HG03442 (cell line): ENCODE measurements around the gene FRY.

Source experiments
- ATAC-seq: cut with Tn5 transposase; IDR thresholded peaks from one replicate; pipeline ENCODE4 v1.9.1; 2021; ENCODE audit warnings: mild to moderate bottlenecking, moderate library complexity; ENCODE audit not compliant: unreplicated experiment

Gene FRY

DNA sequence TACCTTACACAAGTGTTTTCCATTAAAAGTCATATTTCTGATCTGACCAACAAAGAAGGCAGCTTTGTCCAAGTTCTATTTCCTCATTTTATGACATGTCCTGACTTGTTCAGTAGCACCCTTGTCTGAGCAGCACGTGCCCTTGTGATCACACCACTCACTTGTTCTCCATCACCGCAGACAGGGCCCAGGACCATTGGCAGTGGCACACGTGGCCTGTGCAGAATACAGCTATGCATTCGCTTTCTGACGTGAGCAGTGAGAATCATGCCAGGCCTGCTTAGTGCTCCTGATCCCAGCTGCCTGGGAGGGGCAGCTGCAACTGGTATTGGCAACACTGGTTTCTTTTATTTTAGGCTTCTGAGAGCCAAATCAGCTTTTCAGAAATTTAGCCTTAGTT, 134.2 kb downstream of the FRY start:
- no peak for ATAC-seq

DNA sequence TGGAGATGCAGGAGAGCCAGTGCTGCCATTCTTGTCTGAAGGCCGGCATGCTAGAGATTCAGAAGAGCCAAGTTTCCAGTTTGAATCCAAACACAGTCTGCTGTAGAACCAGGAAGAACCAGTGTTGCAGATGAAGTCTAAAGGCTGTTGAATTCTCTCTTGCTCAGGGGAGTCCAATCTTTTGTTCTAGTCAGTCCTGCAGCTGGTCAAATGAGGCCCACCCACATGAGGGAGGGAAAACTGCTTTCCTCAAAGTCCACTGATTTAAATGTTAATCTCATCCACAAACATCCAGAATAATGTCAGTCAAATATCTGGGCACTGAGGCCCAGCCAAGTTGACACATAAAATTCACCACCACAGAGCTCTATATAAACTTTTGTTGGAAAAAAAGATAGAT, 136.6 kb downstream of the FRY start:
- no peak for ATAC-seq

DNA sequence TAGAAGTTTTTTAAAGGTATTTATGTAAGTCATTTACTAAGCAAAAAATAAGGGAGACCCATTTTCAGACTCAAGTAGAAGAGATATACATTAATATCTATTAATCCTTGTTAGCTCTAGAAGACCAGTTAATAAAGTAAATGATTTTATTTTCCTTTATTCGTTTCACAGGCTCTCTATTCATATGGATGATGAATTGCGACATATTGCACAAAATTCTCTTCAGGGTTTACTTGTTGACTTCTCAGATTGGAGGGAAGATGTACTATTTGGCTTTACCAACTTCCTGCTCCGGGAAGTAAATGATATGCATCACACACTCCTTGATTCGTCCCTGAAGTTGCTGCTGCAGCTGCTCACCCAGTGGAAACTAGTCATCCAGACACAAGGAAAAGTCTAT, 139.3 kb downstream of the FRY start:
- no peak for ATAC-seq

DNA sequence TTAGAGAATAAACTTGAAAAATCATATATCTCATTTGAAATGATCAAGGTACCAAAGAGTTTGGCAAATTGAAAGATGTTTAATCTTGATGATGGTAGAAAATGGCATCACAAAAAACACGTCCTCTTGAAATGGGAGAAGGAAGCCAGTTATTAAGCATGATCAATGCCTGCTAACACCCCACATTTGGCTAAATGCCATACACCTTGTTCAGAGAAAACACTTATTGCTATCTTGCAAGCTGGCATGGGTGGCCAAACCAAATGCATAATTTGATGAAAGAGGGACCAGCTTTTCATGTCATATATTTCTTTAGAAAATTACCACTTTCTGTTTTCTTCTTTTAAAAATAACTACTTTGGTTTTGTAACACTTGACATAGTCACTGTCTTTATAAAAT, 142.3 kb downstream of the FRY start:
- no peak for ATAC-seq

DNA sequence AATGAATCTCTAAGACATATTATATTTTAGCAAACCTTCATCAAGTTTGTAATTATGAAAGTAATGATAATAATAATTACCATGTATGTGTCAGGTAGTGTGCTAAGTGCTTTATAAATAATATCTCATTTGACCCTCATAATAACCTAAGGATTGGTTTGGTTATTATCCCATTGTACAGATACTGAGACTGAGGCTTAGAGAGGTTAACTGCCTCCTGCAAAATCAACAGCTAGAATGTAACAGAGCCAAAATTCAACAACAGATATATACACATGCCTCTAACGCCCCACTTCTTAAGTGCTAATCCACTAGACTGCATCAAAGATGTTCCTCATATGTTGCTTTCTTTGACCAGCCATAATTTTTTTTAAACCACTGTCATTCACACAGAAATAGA, 142.8 kb downstream of the FRY start:
- ATAC-seq: no peak

DNA sequence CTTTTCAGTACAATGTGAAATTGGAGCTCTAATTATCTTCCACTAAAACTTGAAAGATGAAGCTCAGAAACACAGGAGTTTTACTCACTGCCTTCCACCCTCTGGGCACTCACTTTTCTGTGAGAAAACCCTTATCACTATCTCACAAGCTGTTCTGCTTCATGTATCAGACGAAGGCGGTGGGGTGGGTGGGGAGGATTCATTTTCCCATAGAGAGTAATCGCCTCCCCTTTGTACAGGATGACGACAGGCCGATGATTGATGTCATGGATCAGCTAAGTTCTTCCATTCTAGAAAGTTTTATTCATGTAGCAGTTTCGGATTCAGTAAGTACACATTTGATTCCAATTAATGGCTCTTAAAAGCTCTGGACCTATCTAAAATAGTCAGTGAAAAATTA, 143.7 kb downstream of the FRY start:
- ATAC-seq: no peak

DNA sequence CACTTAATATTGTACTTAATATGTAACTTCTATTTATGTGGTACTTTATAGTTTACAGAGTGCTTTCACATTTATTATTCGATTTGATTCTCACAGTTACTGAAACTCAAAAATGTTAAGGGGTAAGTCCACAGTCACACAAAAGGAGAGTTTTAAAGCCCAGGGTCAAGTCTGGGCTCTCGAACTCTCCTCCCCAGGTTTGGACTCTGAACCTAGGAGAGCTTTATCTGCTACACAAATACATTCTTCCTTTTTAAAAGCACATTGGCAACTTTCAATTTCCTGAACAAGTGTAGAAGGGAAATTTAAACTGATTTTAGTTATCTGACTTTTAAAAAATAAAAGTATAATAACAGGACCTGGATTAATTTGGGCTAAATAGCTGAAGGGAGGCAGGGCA, 144.4 kb downstream of the FRY start:
- ATAC-seq: no peak

DNA sequence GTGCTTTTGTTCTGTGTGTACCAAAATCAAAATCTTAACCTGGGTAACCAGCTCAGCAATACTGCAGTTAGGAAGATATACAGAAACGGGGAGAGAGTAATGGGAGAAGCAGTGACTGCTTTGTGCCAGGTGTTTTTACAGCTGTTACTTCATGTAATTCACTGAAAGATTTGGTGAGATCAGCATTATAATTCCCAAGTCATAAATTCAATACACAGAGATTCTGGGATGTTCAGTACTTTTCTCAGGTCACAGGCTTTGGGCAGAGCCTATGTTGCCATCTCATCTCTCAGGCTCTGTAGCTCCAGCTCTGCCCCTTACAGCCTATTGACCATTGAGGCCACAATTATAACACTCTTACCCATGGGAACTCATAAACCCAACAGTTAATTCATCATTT, 145.1 kb downstream of the FRY start:
- no peak for ATAC-seq

DNA sequence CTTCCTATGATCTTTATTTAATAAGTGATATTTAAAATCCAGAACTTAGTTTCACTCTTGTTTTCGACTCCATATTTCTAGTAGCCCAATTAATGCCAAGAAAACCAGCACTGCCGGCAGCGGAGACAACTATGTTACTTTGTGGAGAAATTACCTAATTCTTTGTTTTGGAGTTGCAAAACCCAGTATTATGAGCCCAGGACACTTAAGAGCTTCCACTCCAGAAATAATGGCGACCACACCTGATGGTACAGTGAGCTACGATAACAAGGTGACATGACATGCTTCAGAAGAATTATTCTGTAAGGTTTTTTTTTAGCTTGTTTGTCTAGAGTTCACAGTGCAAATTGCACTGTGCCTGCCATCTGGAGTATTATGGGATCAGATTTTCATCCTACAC, 147.2 kb downstream of the FRY start:
- no peak for ATAC-seq

DNA sequence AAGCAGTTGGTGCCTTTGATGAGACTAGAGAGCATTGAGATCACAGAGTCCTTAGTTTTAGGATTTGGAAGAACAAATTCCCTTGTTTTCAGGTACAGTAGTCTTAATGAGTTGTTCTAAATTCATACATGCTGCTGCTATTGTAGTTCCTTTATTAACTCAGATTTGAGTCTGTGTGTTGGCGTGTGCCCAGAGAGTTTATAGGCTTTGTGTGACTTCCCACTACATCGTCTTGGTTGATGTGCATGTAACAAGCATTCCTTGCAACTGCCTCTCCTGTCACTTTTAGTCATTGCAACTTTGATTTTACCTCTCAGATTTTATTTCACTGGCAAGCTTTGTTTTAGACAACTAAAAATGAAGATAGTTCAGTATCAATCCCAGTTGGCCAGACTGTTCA, 148.1 kb downstream of the FRY start:
- no peak for ATAC-seq

DNA sequence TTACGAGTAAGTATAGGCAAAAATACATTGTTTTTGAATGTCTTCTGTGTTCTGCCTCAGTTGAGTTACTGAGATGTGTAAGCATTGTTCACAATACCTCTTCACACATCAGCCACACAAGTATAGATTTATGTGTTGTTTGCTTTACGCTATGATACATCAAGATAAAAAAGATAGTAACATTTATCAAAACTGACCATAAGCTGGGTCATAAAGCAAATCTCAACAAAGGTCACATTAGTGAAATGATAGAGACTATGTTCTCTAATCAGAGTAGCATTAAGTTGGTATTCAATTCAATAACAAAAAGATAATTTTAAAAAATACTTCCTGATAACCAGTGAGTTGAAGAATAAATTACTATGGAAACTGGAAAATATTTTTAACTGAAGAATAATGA, 156.1 kb downstream of the FRY start:
- ATAC-seq: no peak

DNA sequence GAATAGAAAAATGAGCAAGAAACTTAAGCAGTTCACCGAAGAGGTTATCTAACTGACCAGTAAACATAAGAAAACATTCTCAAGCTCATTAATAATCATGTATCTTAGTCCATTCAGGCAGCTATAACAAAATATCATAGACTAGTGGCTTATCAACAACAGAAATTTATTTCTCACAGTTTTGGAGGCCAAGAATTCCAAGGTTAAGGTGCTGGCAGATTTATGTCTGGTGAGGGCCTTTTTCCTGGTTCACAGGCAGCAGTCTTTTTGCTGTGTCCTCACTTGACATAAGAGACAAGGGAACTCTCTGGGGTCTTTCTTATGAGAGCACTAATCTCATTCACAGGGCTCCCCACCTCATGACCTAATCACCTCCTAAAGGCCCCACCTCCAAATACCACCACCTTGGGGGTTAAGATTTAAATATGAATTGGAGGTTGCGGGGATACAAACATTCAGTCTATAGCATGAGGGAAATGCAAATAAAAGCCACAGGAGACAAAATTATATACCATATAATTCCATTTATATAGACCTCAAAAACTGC, 160.0 kb downstream of the FRY start:
- ATAC-seq: no peak

DNA sequence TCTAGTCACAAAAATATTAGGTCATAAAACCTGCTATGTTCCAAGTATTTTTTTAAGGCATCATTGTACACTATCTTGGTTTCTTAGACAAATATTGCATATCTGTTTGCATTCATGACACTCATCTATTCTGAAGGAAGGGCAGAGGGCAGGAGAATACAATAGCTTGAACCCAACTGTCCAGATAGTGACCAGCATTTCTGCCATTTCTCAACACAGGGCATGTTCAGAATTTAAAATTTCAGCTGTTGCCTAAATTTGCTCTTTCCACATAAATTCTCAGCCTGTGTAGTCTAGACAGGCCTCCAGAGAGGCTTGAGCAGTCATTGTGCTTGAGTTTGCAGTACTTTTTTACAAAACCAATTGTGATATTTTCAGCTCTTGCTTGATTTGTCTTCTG, 164.1 kb downstream of the FRY start:
- ATAC-seq: no peak

DNA sequence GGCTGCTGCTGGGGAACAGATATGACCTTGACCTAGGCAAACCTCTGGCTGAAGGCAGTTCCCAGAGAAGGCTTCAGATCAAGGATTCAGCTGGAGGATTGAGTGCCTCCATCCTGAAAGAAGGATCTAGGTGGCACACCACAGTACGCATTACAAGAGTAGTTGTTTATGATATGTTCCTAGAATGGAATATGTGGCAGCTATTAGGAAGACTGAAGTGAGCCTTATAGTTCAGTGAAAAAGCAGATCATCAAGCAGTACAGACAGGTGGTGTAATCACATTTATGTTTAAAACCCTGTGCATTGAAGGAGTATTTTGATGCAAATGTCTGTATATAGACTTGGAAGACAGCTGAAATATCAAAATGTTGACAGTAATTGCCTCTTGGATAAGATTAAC, 167.6 kb downstream of the FRY start:
- ATAC-seq: no peak

DNA sequence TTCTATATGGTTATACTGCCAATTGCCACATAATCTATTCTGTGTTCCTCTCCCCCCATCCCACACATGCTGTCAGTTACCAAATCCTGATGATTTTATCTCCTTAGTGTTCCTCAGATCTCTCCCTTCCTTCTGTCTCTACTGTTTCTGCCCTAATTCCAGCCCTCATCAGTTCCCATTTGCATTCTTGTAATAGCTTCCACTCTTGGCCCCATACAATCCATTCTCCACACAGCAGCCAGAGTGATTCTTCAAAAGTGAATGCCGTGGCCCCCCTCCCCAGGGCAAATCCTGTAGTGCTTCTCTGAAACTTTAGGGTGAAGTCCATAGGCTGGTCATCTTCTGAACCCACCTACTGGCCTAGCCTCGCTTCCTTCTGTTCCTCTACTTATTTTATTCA, 169.2 kb downstream of the FRY start:
- ATAC-seq: no peak

DNA sequence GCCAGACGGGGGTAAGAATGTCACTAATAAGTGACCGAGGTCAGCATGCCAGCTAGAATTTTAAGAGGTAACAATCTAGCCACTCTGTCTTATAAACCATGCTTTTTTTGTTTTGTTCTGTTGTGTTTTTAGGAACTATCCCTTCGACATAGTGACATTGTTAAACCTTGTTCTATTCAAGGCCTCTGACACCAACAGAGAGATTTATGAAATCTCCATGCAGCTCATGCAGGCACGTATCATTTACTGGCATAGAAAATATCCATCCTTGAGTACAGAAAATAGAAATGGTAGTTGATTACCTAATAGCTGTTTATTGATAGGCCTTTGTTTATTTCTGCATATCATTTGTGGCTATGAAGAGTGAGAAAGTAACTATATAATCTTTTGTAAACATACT, 170.2 kb downstream of the FRY start:
- ATAC-seq: no peak

DNA sequence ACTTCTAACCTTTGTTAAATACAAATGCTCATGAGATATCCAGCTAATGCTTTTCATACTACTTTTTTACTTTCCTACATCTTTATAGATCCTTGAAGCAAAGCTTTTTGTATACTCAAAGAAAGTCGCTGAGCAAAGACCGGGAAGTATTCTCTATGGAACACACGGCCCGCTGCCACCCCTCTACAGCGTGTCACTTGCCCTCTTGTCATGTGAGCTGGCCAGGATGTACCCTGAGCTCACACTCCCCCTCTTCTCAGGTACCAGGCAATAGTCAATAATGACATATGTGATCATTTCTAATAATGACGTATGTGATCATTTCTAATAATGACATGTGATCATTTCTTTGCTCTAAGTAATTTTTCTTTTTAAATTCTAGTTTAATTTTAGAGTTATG, 170.7 kb downstream of the FRY start:
- no peak for ATAC-seq

DNA sequence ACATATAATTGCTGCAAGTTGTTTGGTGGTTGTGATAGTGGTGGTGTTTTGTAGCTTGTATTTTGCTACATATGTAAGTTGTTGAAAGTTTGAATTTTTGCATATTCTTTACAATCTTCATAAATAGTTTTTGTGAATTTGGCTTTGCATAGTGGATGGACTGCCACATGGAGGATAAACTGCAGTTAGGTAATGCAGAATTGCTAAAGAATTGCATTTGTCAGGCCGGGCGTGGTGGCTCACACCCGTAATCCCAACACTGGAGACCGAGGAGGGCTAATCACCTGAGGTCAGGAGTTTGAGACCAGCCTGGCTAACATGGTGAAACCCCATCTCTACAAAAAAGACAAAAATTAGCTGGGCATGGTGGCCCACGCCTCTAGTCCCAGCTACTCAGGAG, 171.6 kb downstream of the FRY start:
- ATAC-seq: no peak

DNA sequence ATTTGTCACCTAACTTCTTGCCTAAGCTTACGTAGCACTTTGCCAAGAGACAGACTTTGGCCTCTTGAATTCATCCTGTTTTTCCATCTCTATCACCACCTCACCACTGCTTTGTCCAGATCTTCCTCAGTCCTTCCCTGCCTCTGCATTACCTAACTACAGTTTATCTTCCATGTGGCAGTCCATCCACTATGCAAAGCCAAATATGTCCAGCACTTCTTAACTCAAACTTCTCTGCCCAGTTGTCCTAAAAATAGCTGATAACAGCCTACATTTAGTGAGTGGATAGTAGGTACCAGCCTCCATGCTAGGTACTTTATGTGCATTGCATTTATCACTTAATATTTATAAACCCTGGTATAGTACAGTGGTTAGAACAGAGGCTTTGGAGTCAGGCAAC, 172.2 kb downstream of the FRY start:
- ATAC-seq: no peak

DNA sequence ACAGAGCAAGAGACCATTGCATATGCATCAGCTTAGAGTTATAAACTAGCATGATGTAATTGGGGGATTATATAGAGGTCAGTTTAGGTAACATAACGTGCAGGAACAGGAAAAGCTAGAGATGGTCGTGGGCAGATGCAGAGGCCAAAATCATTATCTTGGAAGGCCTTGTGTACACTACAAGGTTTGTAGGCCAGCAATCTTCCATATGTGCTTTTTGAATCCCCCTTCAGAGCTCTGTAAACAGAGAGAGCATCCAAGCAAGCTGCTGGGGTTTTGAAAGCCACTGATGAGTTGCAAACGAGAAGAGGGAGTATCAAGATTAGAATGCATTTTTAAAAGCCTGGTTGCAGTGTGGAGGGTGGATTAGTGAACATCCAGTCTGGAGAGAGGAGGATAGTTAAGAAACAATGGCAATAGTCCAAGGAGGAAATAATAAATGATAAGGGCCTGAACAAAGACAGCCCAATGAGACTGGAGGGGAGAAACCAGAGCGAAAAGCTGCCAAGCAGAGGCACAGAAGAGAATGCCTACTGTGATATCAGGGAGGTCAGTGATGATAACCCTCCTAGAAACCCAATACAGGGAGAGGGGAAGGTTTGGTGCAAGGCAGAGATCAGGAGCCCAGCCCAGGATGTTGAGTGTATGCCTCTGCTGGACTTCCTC, 174.0 kb downstream of the FRY start:
- no peak for ATAC-seq

DNA sequence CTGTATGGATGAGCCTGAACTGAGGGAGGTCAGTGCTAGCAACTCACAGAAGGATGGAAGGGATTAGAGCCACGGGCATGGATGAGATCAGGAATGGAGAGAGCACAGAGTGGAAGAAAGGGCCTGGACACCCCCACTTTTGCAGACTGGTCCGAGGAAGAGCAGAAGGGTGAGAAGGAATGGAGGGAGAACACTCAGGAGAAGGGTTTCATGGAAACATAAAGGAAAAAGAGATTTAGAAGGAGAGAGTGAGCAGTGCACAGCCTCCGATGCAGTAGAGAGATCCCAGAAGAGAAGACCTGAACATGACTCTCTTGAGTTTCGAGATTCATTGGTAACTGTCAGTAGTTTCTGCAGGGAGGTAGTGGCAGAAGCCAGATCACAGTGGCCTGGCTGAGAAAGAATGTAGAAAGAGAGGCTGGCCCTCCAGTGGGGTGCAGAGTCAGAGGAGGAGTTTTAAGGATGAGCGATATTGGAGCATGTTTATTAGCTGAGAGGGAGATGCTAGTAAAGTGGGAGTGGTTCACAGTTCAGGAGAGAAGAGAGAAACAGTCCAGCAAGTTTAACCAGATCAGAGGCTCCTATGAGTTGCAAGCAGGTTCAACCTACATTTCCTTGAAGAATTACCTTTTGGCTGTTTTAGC, 174.6 kb downstream of the FRY start:
- ATAC-seq: no peak

DNA sequence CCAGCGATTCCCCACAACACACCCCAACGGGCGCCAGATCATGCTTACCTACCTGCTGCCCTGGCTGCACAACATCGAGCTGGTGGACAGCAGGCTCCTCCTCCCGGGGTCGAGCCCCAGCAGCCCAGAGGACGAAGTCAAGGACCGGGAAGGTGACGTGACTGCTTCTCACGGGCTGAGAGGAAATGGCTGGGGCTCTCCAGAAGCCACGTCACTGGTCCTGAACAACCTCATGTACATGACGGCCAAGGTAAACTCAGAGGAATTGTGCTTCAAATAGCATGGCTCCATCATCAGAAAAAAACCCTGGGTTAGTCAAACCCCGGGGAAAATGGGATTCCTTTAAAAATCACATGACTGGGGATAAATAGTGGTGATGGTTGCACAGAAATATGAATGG, 177.3 kb downstream of the FRY start:
- ATAC-seq: no peak

DNA sequence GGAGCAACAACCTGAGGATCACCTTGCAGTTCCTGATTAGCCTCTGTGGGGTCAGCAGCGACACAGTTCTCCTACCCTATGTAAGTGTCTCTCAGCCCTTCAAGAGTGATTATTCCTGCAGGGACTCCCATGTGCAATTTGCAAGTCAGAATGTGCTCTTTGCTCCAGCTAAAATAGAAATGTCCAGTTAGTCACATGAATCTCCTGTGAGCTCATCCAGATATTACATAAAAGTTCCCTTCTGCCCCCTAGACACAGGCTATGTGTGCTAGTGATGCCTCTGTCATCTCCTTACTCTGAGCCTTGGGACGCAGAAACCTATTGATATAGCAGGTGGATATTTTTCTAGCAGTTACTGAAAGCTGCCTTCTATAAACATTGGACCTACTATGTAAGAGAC, 178.1 kb downstream of the FRY start:
- ATAC-seq: no peak
